Activated CD4-positive, alpha-beta T cell treated with anti-CD3 and anti-CD28 coated beads, Interleukin-2, amount 10 ng/mL, durations not matched to agents 7 days and 5 days (primary cell): Measurements from ENCODE around the gene TRIP6. TPM values are rescaled to one million over a fixed set of nuclear protein-coding genes. Genes with fewer than 3 reads are reported as not detected.

Source experiments
- CTCF ChIA-PET: fragments of 350-600 bp; sonication (Branson Sonifier 250); formaldehyde crosslinking; loops from one replicate; lab custom pipeline; 2021; ENCODE audit warnings: antibody characterized with exemption; lab: Charles Lee
- POLR2A ChIA-PET: fragments of 350-600 bp; sonication (Branson Sonifier 250); formaldehyde crosslinking; loops from one replicate; lab custom pipeline; 2021; ENCODE audit warnings: antibody characterized with exemption; lab: Charles Lee
- DNase-seq: peaks from one replicate; pipeline ENCODE4 v3.0.0-alpha.2; 2020
- H3K27ac Mint-ChIP-seq: one replicate; pipeline ENCODE4 v1.8.0; 2021; ENCODE audit warnings: mild to moderate bottlenecking, moderate library complexity, mixed read lengths
- H3K27me3 Mint-ChIP-seq: one replicate; pipeline ENCODE4 v1.8.0; 2021; ENCODE audit warnings: mixed read lengths
- H3K36me3 Mint-ChIP-seq: one replicate; pipeline ENCODE4 v1.8.0; 2021; ENCODE audit warnings: low read depth, mixed read lengths
- H3K4me1 Mint-ChIP-seq: one replicate; pipeline ENCODE4 v1.8.0; 2021; ENCODE audit warnings: mixed read lengths
- H3K4me3 Mint-ChIP-seq: one replicate; pipeline ENCODE4 v1.8.0; 2021; ENCODE audit warnings: mild to moderate bottlenecking, moderate library complexity, mixed read lengths
- H3K9me3 Mint-ChIP-seq: one replicate; pipeline ENCODE4 v1.8.0; 2021; ENCODE audit warnings: mixed read lengths
- total RNA-seq, 2 experiments: library from RNA; stranded (reverse); gene quantifications; one replicate each; pipeline ENCODE4 v1.2.3, GENCODE V29; 2021

Gene TRIP6
- total RNA-seq, 2 experiments from 2014 or later: 24.8 to 34.2 TPM

DNA sequence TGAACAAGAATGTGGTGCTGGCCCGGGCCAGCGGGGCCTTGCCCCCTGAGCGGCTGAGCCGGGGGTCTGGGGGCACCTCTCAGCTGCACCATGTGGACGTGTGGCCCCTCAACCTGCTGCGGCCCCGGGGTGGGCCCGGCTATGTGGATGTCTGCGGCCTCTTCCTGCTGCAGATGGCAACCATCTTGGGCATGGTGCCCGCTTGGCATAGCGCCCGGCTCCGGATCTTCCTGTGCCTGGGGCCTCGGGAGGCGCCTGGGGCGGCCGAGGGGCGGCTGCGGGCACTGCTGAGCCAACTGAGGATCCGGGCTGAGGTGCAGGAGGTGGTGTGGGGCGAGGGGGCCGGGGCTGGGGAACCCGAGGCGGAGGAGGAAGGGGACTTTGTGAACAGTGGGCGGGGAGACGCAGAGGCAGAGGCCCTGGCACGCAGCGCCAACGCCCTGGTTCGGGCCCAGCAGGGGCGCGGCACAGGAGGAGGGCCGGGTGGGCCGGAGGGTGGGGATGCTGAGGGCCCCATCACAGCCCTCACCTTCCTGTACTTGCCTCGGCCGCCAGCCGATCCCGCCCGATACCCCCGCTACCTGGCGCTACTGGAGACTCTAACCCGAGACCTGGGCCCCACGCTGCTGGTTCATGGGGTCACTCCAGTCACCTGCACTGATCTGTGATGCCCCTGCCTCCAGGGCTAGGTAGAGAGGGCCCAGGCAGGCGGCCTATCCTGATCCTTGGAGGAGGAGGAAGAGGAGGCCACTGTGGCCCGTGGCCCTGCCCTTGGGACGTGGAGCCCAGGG lies 1.1 kb upstream of the TRIP6 start:
- Mint-ChIP-seq H3K4me3 (peak overlapping the region; percentile 81), H3K4me1 (peaks cover 22% of the 10 kb centered on the region), H3K9me3 (no peaks in the 10 kb centered on the region), H3K36me3 (peaks cover 27% of the 10 kb centered on the region), H3K27me3 (no peaks in the 10 kb centered on the region), H3K27ac (peak overlapping the region; percentile 93)
- peak; percentile 23 for DNase-seq
- ChIA-PET CTCF (interaction anchor here (1.1 to 1.6 kb wide), 2 partner anchors 14 to 161 kb away, joined by 3 to 4 read pairs; partner anchors contain the start of gene SLC12A9), POLR2A (interaction anchor here (0.7 to 1.0 kb wide), 2 partner anchors 9 to 14 kb away, joined by 3 read pairs; partner anchors contain the start of genes SLC12A9 and SRRT)

DNA sequence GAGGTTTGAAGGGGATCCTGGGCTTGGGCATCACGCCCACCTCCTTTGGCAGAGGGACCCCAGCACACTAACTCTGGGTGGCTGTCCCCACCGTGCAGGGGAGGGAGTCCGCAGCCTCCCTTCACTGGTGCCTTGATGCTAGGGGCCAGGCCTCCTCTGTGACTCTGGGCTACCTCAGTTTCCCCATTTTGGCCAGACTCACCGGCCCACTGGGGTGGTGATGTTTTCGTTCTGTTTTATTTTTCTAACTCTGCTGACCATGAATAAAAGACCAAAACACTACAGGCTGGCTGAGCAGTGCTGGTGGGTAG lies 503 bp upstream of the TRIP6 start:
- no peaks in the 10 kb centered on the region for H3K27me3 Mint-ChIP-seq
- H3K4me1 Mint-ChIP-seq: peaks cover 24% of the 10 kb centered on the region
- peak overlapping the region; percentile 81 for H3K4me3 Mint-ChIP-seq
- peaks cover 31% of the 10 kb centered on the region for H3K36me3 Mint-ChIP-seq
- POLR2A ChIA-PET: interaction anchor here (0.7 to 1.0 kb wide), 2 partner anchors 8 to 14 kb away, joined by 3 read pairs; partner anchors contain the start of genes SLC12A9 and SRRT
- CTCF ChIA-PET: interaction anchor here (1.6 kb wide), 1 partner anchor 162 kb away, joined by 4 read pairs; no protein-coding TSS in a partner anchor
- no peak for DNase-seq
- H3K9me3 Mint-ChIP-seq: no peaks in the 10 kb centered on the region
- peak overlapping the region; percentile 93 for H3K27ac Mint-ChIP-seq

- H3K36me3 Mint-ChIP-seq: peaks cover 26% of the 10 kb centered on the region
- H3K27me3 Mint-ChIP-seq: no peaks in the 10 kb centered on the region
- peak overlapping the region; percentile 81 for H3K4me3 Mint-ChIP-seq
- H3K27ac Mint-ChIP-seq: peak overlapping the region; percentile 88
- POLR2A ChIA-PET: no interaction called here
- DNase-seq: no peak
- CTCF ChIA-PET: interaction anchor here (1.6 kb wide), 1 partner anchor 163 kb away, joined by 4 read pairs; no protein-coding TSS in a partner anchor
- H3K9me3 Mint-ChIP-seq: no peaks in the 10 kb centered on the region
- peaks cover 27% of the 10 kb centered on the region for H3K4me1 Mint-ChIP-seq
Measured at GRCh38 chr7:100867776-100868485, 744 bp downstream of the TRIP6 start.

- no peaks in the 10 kb centered on the region for H3K27me3 Mint-ChIP-seq
- ChIA-PET CTCF (interaction anchor here (0.6 to 3.2 kb wide), 5 partner anchors 14 to 1306 kb away, joined by 3 to 23 read pairs (median 4); partner anchors contain the start of gene SLC12A9), POLR2A (interaction anchor here (2.3 kb wide), 1 partner anchor 16 kb away, joined by 18 read pairs; the partner anchor contains the start of gene UFSP1)
- peak overlapping the region; percentile 97 for H3K4me3 Mint-ChIP-seq
- no peaks in the 10 kb centered on the region for H3K9me3 Mint-ChIP-seq
- peak overlapping the region; percentile 95 for H3K27ac Mint-ChIP-seq
- no peak for DNase-seq
- H3K36me3 Mint-ChIP-seq: peaks cover 60% of the 10 kb centered on the region
- H3K4me1 Mint-ChIP-seq: peaks cover 52% of the 10 kb centered on the region
Measured at GRCh38 chr7:100873599-100874299, 6.6 kb downstream of the TRIP6 start.

GRCh38 chr7:100874300-100874576 lies 7.1 kb downstream of the TRIP6 start:
- Mint-ChIP-seq H3K4me1 (peaks cover 55% of the 10 kb centered on the region), H3K27ac (peak overlapping the region; percentile 95), H3K9me3 (no peaks in the 10 kb centered on the region), H3K27me3 (no peaks in the 10 kb centered on the region), H3K4me3 (peak overlapping the region; percentile 97), H3K36me3 (peaks cover 65% of the 10 kb centered on the region)
- CTCF ChIA-PET: interaction anchor here (0.6 to 3.2 kb wide), 4 partner anchors 13 to 1306 kb away, joined by 3 to 23 read pairs (median 4); partner anchors contain the start of gene SLC12A9
- POLR2A ChIA-PET: interaction anchor here (2.3 kb wide), 1 partner anchor 15 kb away, joined by 18 read pairs; the partner anchor contains the start of gene UFSP1
- DNase-seq: no peak

DNA sequence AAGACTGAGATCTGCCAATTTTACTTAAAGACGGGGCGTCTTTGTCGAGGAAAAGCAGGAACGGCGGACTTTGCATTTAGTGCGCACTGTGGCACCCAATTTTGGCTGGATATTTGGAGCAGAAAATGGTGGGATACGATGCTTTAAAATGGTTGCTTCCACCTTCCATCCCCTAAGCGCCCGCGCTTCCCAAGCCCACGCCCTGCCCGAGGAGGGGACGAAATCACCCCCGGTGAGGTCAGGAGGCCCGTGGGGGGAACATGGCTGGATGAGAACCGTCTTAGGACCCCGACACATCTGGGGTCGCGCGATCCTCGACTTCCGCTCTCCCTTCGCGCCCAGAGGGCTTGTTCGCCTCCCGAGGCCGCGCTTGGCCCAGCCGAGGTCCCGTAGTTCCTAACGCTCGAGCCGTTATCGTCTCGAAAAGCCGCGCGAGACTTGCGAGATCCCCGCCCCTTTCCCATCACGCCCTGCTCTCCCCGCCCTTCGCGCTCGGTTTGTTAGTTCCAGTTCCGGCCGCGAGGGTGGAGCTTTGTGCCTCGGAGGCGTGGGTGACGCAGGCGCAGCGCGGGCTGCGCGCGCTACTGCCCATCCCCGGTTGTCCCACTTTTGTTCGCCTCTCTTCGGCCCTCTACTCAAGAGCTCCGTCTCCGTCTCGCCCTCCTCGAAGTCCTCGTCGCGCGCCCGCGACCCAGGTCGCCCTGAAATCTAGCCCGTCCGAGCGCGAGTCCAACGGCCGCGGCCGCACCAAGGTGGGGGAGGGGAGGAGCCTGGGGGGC lies 7.6 kb downstream of the TRIP6 start, which contains the start of gene SRRT:
SRRT (plus strand) TSS at position 527 of the 779 bp plus-strand sequence. CDS start 488 bp downstream, outside the sequence.
- peak; percentile 99 for DNase-seq
- POLR2A ChIA-PET: interaction anchor here (0.7 to 2.3 kb wide), 5 partner anchors 8 to 343 kb away, joined by 3 to 18 read pairs (median 5); partner anchors contain the start of genes TRIP6, UFSP1 and ZNHIT1
- H3K27me3 Mint-ChIP-seq: no peaks in the 10 kb centered on the region
- H3K4me3 Mint-ChIP-seq: peak within 1 kb of the TSS; percentile 97
- peak within 1 kb of the TSS; percentile 95 for H3K27ac Mint-ChIP-seq
- no peaks in the 10 kb centered on the region for H3K9me3 Mint-ChIP-seq
- peaks cover 68% of the 10 kb centered on the region for H3K36me3 Mint-ChIP-seq
- CTCF ChIA-PET: interaction anchor here (0.6 to 3.2 kb wide), 8 partner anchors 9 to 1268 kb away, joined by 3 to 23 read pairs (median 3); partner anchors contain the start of genes POP7 and UFSP1
- H3K4me1 Mint-ChIP-seq: peaks cover 60% of the 10 kb centered on the region

GRCh38 chr7:100875356-100875751 lies 8.2 kb downstream of the TRIP6 start:
- POLR2A ChIA-PET: interaction anchor here (0.7 to 2.3 kb wide), 6 partner anchors 8 to 356 kb away, joined by 3 to 18 read pairs (median 4); partner anchors contain the start of genes TRIP6, UFSP1 and ZNHIT1
- peaks cover 64% of the 10 kb centered on the region for H3K4me1 Mint-ChIP-seq
- H3K27ac Mint-ChIP-seq: peak overlapping the region; percentile 95
- CTCF ChIA-PET: interaction anchor here (0.6 to 3.2 kb wide), 9 partner anchors 8 to 1269 kb away, joined by 3 to 23 read pairs (median 3); partner anchors contain the start of genes POP7 and UFSP1
- peak; percentile 61 for DNase-seq
- H3K9me3 Mint-ChIP-seq: no peaks in the 10 kb centered on the region
- H3K36me3 Mint-ChIP-seq: peaks cover 72% of the 10 kb centered on the region
- no peaks in the 10 kb centered on the region for H3K27me3 Mint-ChIP-seq
- peak overlapping the region; percentile 97 for H3K4me3 Mint-ChIP-seq

GRCh38 chr7:100878013-100878412 lies 10.8 kb downstream of the TRIP6 start:
- CTCF ChIA-PET: interaction anchor here (0.6 to 1.3 kb wide), 3 partner anchors 9 to 244 kb away, joined by 3 to 4 read pairs (median 3); no protein-coding TSS in a partner anchor
- Mint-ChIP-seq H3K27ac (no peak overlapping the region), H3K36me3 (peaks cover 73% of the 10 kb centered on the region), H3K27me3 (no peaks in the 10 kb centered on the region), H3K9me3 (no peaks in the 10 kb centered on the region), H3K4me1 (peaks cover 62% of the 10 kb centered on the region), H3K4me3 (peak overlapping the region; percentile 38)
- POLR2A ChIA-PET: interaction anchor here (1.2 kb wide), 1 partner anchor 9 kb away, joined by 3 read pairs; no protein-coding TSS in a partner anchor
- DNase-seq: no peak

- Mint-ChIP-seq H3K36me3 (peaks cover 72% of the 10 kb centered on the region), H3K9me3 (no peaks in the 10 kb centered on the region), H3K4me3 (no peak overlapping the region), H3K27me3 (no peaks in the 10 kb centered on the region), H3K27ac (peak overlapping the region; percentile 78), H3K4me1 (peaks cover 65% of the 10 kb centered on the region)
- ChIA-PET CTCF (interaction anchor here (0.6 to 1.3 kb wide), 2 partner anchors 8 to 13 kb away, joined by 3 to 4 read pairs; no protein-coding TSS in a partner anchor), POLR2A (no interaction called here)
- no peak for DNase-seq
Measured at GRCh38 chr7:100878685-100879084, 11.5 kb downstream of the TRIP6 start.

- Mint-ChIP-seq H3K4me3 (no peak overlapping the region), H3K27ac (peak overlapping the region; percentile 34), H3K9me3 (no peaks in the 10 kb centered on the region), H3K36me3 (peaks cover 70% of the 10 kb centered on the region), H3K4me1 (peaks cover 64% of the 10 kb centered on the region), H3K27me3 (no peaks in the 10 kb centered on the region)
- ChIA-PET POLR2A (interaction anchor here (0.7 kb wide), 1 partner anchor 27 kb away, joined by 3 read pairs; the partner anchor contains the start of gene SLC12A9), CTCF (no interaction called here)
- DNase-seq: no peak
Measured at GRCh38 chr7:100879685-100880261, 12.6 kb downstream of the TRIP6 start.

- POLR2A ChIA-PET: no interaction called here
- no peak for DNase-seq
- H3K9me3 Mint-ChIP-seq: no peaks in the 10 kb centered on the region
- H3K4me3 Mint-ChIP-seq: no peak overlapping the region
- peaks cover 63% of the 10 kb centered on the region for H3K4me1 Mint-ChIP-seq
- H3K27me3 Mint-ChIP-seq: no peaks in the 10 kb centered on the region
- CTCF ChIA-PET: interaction anchor here (0.6 kb wide), 1 partner anchor 1330 kb away, joined by 3 read pairs; no protein-coding TSS in a partner anchor
- H3K27ac Mint-ChIP-seq: no peak overlapping the region
- peaks cover 71% of the 10 kb centered on the region for H3K36me3 Mint-ChIP-seq
Measured at GRCh38 chr7:100880645-100881044, 13.5 kb downstream of the TRIP6 start.
